Psoas muscle (tissue), 8 donors: Measurements from ENCODE around the gene NDUFA3. TPM values are rescaled to one million over a fixed set of nuclear protein-coding genes. Genes with fewer than 3 reads are reported as not detected.

Source experiments
- ATAC-seq, 4 donors: fragments of 200-7000 bp; cut with Tn5 transposase; one replicate each; pipeline ENCODE4 v1.9.1; 2020; ENCODE audit warnings: moderate library complexity in 3 of 4, mild to moderate bottlenecking in 2 of 4
- DNase-seq, 2 donors: peaks; one replicate each; pipeline ENCODE4 v3.0.0-alpha.2; 2020
- H3K27ac ChIP-seq: fragments of 200-600 bp; one replicate; pipeline ENCODE4 v1.8.0; 2022
- H3K27me3 ChIP-seq, 3 donors: fragments of 200-600 bp in 1 of 3; one replicate each; pipeline versions ENCODE4 v1.6.1 to v1.8.0; 2013 to 2022; ENCODE audit warnings: low read length in 2 of 3, mild to moderate bottlenecking in 2 of 3, moderate library complexity in 1 of 3; ENCODE audit not compliant: insufficient read depth in 3 of 3
- H3K36me3 ChIP-seq, 2 donors: fragments of 200-600 bp in 1 of 2; one replicate each; pipeline versions ENCODE4 v1.6.1 to v1.8.0; 2013 to 2022; ENCODE audit warnings: low read depth in 1 of 2, mild to moderate bottlenecking in 1 of 2, moderate library complexity in 1 of 2; ENCODE audit not compliant: insufficient read depth in 1 of 2
- H3K4me1 ChIP-seq: fragments of 200-600 bp; one replicate; pipeline ENCODE4 v1.8.0; 2022
- H3K4me3 ChIP-seq: fragments of 200-600 bp; one replicate; pipeline ENCODE4 v1.8.0; 2022; ENCODE audit warnings: mild to moderate bottlenecking
- H3K9me3 ChIP-seq: fragments of 200-600 bp; one replicate; pipeline ENCODE4 v1.8.0; 2022
- CTCF ChIP-seq: fragments of 200-600 bp; IDR thresholded peaks from one replicate; pipeline ENCODE4 v1.8.0; 2022; ENCODE audit warnings: antibody characterized with exemption
- WGBS, 3 donors: extraction: QIAGEN DNeasy Blood & Tissue Kit; methylation state at CpG; one replicate each; pipeline versions ENCODE4 v1.1.6 to v1.1.7; 2013; 5-methylcytosine and 5-hydroxymethylcytosine counted together
- intact Hi-C, 2 donors: fragments of 100-400 bp; cut with DNase I; formaldehyde crosslinking; loops; one replicate each; pipeline versions ENCODE4 v1.11.0 to v1.14.2; 2022
- polyA plus RNA-seq, 3 donors: library from polyadenylated mRNA; stranded (reverse); fragments of 200-250 nt; gene quantifications; one replicate each; pipeline ENCODE4 v1.2.3, GENCODE V29; 2013
- total RNA-seq, 4 donors: library from RNA; stranded (reverse); fragmentation: NEBNext Ultra II Directional in 2 of 4; extraction: Animal tissue kit (Norgen Biotek cat#: 25700) in 2 of 4; gene quantifications; one replicate each; pipeline versions ENCODE4 v1.2.1 to v1.2.4, GENCODE V29; 2021 to 2023
- donor health status: healthy with polysubstance abuse.
- donor health status: DM: no; HTN: no; CAD: no; lungs with moderate emphysema.
- donor health status: Bipolar disorder and iron deficiency.
- donor health status: healthy.
- donor health status: DM: yes; HTN: yes; CAD: no.
- donor health status: DM: no; HTN: no; CAD: no.
- donor health status: DM: no; HTN: no; CAD: no.
- donor health status: DM: yes; HTN: yes; CAD: no.

Gene NDUFA3
- total and polyA plus RNA-seq, 7 donors, result 260 to 473 (median 326) TPM

- DNase-seq, result no peak
These were observed 38.7 kb downstream of the NDUFA3 start for GRCh38 chr19:54141356-54141755.

GRCh38 chr19:54142166-54142780 is 39.6 kb downstream of the NDUFA3 start:
- no peak overlapping the region for H3K4me3 ChIP-seq
- no peak for TF ChIP-seq CTCF
- 85 to 92% (median 88%) methylated on average over 7 of the region's 7 CpGs for WGBS, 3 donors
- H3K27ac ChIP-seq, result no peak overlapping the region
- peaks cover 3 to 70% of the 10 kb centered on the region in 2 donors for H3K36me3 ChIP-seq
- peaks cover 22% of the 10 kb centered on the region for H3K4me1 ChIP-seq
- DNase-seq (no peak), ATAC-seq (no peak)
- intact Hi-C loops, result no loop called here
- H3K9me3 ChIP-seq, result no peaks in the 10 kb centered on the region
- no peaks in the 10 kb centered on the region for H3K27me3 ChIP-seq

More at GRCh38 chr19:54141356-54141755, 38.7 kb downstream of the NDUFA3 start:
- H3K4me3 ChIP-seq, result no peak overlapping the region
- no peaks in the 10 kb centered on the region for H3K27me3 ChIP-seq
- intact Hi-C loops, result no loop called here
- 83 to 94% (median 84%) methylated on average over 3 of the region's 3 CpGs for WGBS, 3 donors
- H3K36me3 ChIP-seq, result peaks cover 0 to 61% of the 10 kb centered on the region in 2 donors
- no peak overlapping the region for H3K27ac ChIP-seq
- ATAC-seq, result no peak
- no peaks in the 10 kb centered on the region for H3K9me3 ChIP-seq
- TF ChIP-seq CTCF, result no peak
- H3K4me1 ChIP-seq, result peaks cover 23% of the 10 kb centered on the region

GRCh38 chr19:54145541-54146158 is 43.0 kb downstream of the NDUFA3 start:
- no peak overlapping the region for H3K4me3 ChIP-seq
- no peak for DNase-seq

GRCh38 chr19:54147676-54148075 is 45.0 kb downstream of the NDUFA3 start:
- WGBS, 3 donors, result 62 to 86% (median 82%) methylated on average over 2 to 3 of the region's 3 CpGs
- no peaks in the 10 kb centered on the region for H3K27me3 ChIP-seq
- H3K27ac ChIP-seq, result no peak overlapping the region
- intact Hi-C loops, result no loop called here
- no peak for ATAC-seq
- peaks cover 4 to 99% of the 10 kb centered on the region in 2 donors for H3K36me3 ChIP-seq
- DNase-seq, result no peak
- no peaks in the 10 kb centered on the region for H3K4me1 ChIP-seq
- H3K9me3 ChIP-seq, result no peaks in the 10 kb centered on the region
- no peak overlapping the region for H3K4me3 ChIP-seq
- TF ChIP-seq CTCF, result no peak

More at GRCh38 chr19:54145541-54146158, 43.0 kb downstream of the NDUFA3 start:
- peaks cover 4 to 94% of the 10 kb centered on the region in 2 donors for H3K36me3 ChIP-seq
- no peak for TF ChIP-seq CTCF
- whole genome bisulfite sequencing, 3 donors, result 89 to 93% (median 92%) methylated on average over 28 of the region's 28 CpGs
- ATAC-seq, result no peak
- H3K27ac ChIP-seq, result no peak overlapping the region
- no peaks in the 10 kb centered on the region for H3K9me3 ChIP-seq
- intact Hi-C loops, result no loop called here
- peaks cover under 1% of the 10 kb centered on the region for H3K4me1 ChIP-seq
- no peaks in the 10 kb centered on the region for H3K27me3 ChIP-seq
